Esophagus muscularis mucosa (tissue), 4 donors: ENCODE measurements around the gene AGFG2. TPM values are rescaled to one million over a fixed set of nuclear protein-coding genes. Genes with fewer than 3 reads are reported as not detected.

Experiments
- DNase-seq: peaks from one replicate; pipeline ENCODE4 v3.0.0-alpha.2; 2017; ENCODE audit errors: extremely low spot score
- H3K27ac ChIP-seq, 4 donors: fragments of 200-600 bp; sonication (generic); replicated peaks in 1 of 4; 1 replicate in 3 of 4; 2 replicates in 1 of 4; pipeline ENCODE4 v1.5.1; 2016 to 2019; ENCODE audit warnings: mild to moderate bottlenecking in 1 of 4
- H3K27me3 ChIP-seq, 4 donors: fragments of 200-600 bp; sonication (generic); one replicate each; pipeline versions ENCODE4 v1.5.1 to v1.6.0; 2016 to 2019
- H3K36me3 ChIP-seq, 4 donors: fragments of 200-600 bp; sonication (generic); one replicate each; pipeline ENCODE4 v1.5.1; 2016 to 2019
- H3K4me1 ChIP-seq, 4 donors: fragments of 200-600 bp; sonication (generic); one replicate each; pipeline ENCODE4 v1.5.1; 2016 to 2019
- H3K4me3 ChIP-seq, 4 donors: fragments of 200-600 bp; sonication (generic); 1 replicate in 2 of 4; 2 replicates in 2 of 4; pipeline ENCODE4 v1.5.1; 2016 to 2019; ENCODE audit warnings: mild to moderate bottlenecking in 4 of 4, moderate library complexity in 1 of 4
- H3K9me3 ChIP-seq, 4 donors: fragments of 200-600 bp; sonication (generic); 1 replicate in 3 of 4; 2 replicates in 1 of 4; pipeline ENCODE4 v1.5.1; 2016 to 2019
- CTCF ChIP-seq, 3 experiments: fragments of 200-600 bp in 2 of 3; fragments of 450-650 bp in 1 of 3; sonication (generic) in 2 of 3; IDR thresholded peaks; one replicate each; pipeline ENCODE4 v1.5.1; 2017 to 2019; ENCODE audit warnings: antibody characterized with exemption in 3 of 3, mild to moderate bottlenecking in 2 of 3, moderate library complexity in 1 of 3
- EP300 ChIP-seq: sonication (generic); formaldehyde crosslinking; IDR thresholded peaks from one replicate; pipeline ENCODE4 v1.6.1; 2017; ENCODE audit warnings: antibody characterized with exemption
- POLR2A ChIP-seq: fragments of 450-650 bp; IDR thresholded peaks from one replicate; pipeline ENCODE4 v1.6.1; 2017; ENCODE audit warnings: antibody characterized with exemption, moderate library complexity, mild to moderate bottlenecking, low read depth
- POLR2AphosphoS5 ChIP-seq, 2 donors: sonication (generic); formaldehyde crosslinking; IDR thresholded peaks; one replicate each; pipeline ENCODE4 v1.6.1; 2017; ENCODE audit warnings: antibody characterized with exemption in 2 of 2
- WGBS: methylation state at CpG from one replicate; pipeline ENCODE4 v1.1.5; 2018; 5-methylcytosine and 5-hydroxymethylcytosine counted together
- intact Hi-C: fragments of 100-400 bp; cut with DNase I; formaldehyde crosslinking; loops from one replicate; pipeline ENCODE4 v1.15.1; 2023
- total RNA-seq, 4 donors: library from RNA; depleted of rRNA; stranded (reverse); fragments of >200 nt; gene quantifications; one replicate each; pipeline versions ENCODE4 v1.1.0 to v1.2.1, GENCODE V29; 2016

The AGFG2 gene
- total RNA-seq, 4 donors from 2014 or later, result 31.6 to 79.6 (median 35.1) TPM

GRCh38 chr7:100604028-100604975, 65.3 kb downstream of the AGFG2 start:
- TF ChIP-seq CTCF (IDR thresholded peaks at IDR 0.05) (peak; percentile 27 to 45 (median 39)), POLR2A (peak; percentile 45), POLR2AphosphoS5 (IDR thresholded peaks at IDR 0.05) (peak; percentile 63 to 89), EP300 (no peak)
- H3K36me3 ChIP-seq, result no peaks in the 10 kb centered on the region
- DNase-seq, result no peak
- peaks cover 20 to 48% (median 43%) of the 10 kb centered on the region in 4 donors for H3K4me1 ChIP-seq
- 0% methylated on average over 23 of the region's 70 CpGs for WGBS
- H3K4me3 ChIP-seq, result peak overlapping the region; percentile 66 to 90 (median 74)
- H3K27me3 ChIP-seq, result no peaks in the 10 kb centered on the region
- intact Hi-C loops, result loop anchor here (5.0 to 10.0 kb wide), 2 partner anchors 88 to 250 kb away; partner anchors contain the start of genes GIGYF1 and SLC12A9
- no peaks in the 10 kb centered on the region for H3K9me3 ChIP-seq
- peak overlapping the region; percentile 84 to 89 (median 86) for H3K27ac ChIP-seq

GRCh38 chr7:100604976-100605911, 66.2 kb downstream of the AGFG2 start:
- Histone ChIP-seq H3K4me3 (peak overlapping the region; percentile 66 to 90 (median 74)), H3K9me3 (no peaks in the 10 kb centered on the region), H3K27me3 (no peaks in the 10 kb centered on the region), H3K4me1 (peaks cover 20 to 48% (median 43%) of the 10 kb centered on the region in 4 donors), H3K36me3 (no peaks in the 10 kb centered on the region), H3K27ac (peak overlapping the region; percentile 84 to 89 (median 86))
- TF ChIP-seq CTCF (IDR thresholded peaks at IDR 0.05) (no peak), POLR2AphosphoS5 (IDR thresholded peaks at IDR 0.05) (peak in 1 of 2 donors; percentile 29)
- intact Hi-C loops, result loop anchor here (5.0 to 10.0 kb wide), 2 partner anchors 87 to 250 kb away; partner anchors contain the start of genes GIGYF1 and SLC12A9
- WGBS, result 15% methylated on average over 66 of the region's 68 CpGs
- DNase-seq, result no peak

- H3K36me3 ChIP-seq, result no peaks in the 10 kb centered on the region
- H3K9me3 ChIP-seq, result no peaks in the 10 kb centered on the region
- WGBS, result 89% methylated on average over 12 of the region's 12 CpGs
- no peaks in the 10 kb centered on the region for H3K27me3 ChIP-seq
- peaks cover 21 to 45% (median 41%) of the 10 kb centered on the region in 4 donors for H3K4me1 ChIP-seq
- no peak overlapping the region for H3K27ac ChIP-seq
- DNase-seq, result no peak
- TF ChIP-seq CTCF (IDR thresholded peaks at IDR 0.05) (no peak), POLR2A (no peak), POLR2AphosphoS5 (IDR thresholded peaks at IDR 0.05) (no peak), EP300 (no peak)
- H3K4me3 ChIP-seq, result no peak overlapping the region
- intact Hi-C loops, result loop anchor here (10.0 kb wide), 1 partner anchor 248 kb away; the partner anchor contains the start of gene SLC12A9
These were observed 67.3 kb downstream of the AGFG2 start for GRCh38 chr7:100606313-100606712.

- Histone ChIP-seq H3K27me3 (no peaks in the 10 kb centered on the region), H3K4me1 (peaks cover 22 to 39% (median 36%) of the 10 kb centered on the region in 4 donors), H3K36me3 (no peaks in the 10 kb centered on the region), H3K9me3 (no peaks in the 10 kb centered on the region), H3K4me3 (no peak overlapping the region), H3K27ac (no peak overlapping the region)
- intact Hi-C loops, result loop anchor here (10.0 kb wide), 1 partner anchor 248 kb away; the partner anchor contains the start of gene SLC12A9
- no peak for DNase-seq
- 92% methylated on average over 8 of the region's 8 CpGs for WGBS
- no peak for TF ChIP-seq POLR2AphosphoS5 (IDR thresholded peaks at IDR 0.05)
- no peak for TF ChIP-seq POLR2A
- TF ChIP-seq EP300, result no peak
- TF ChIP-seq CTCF (IDR thresholded peaks at IDR 0.05), result no peak
These were observed 68.1 kb downstream of the AGFG2 start for GRCh38 chr7:100607111-100607510.
